Medulla oblongata (tissue), 1 donor: ENCODE measurements around the gene CAB39.

Experiments used
- DNase-seq: peaks from one replicate; pipeline ENCODE4 v3.0.0-alpha.2; 2015; ENCODE audit errors: extremely low spot score

CAB39 gene

DNA sequence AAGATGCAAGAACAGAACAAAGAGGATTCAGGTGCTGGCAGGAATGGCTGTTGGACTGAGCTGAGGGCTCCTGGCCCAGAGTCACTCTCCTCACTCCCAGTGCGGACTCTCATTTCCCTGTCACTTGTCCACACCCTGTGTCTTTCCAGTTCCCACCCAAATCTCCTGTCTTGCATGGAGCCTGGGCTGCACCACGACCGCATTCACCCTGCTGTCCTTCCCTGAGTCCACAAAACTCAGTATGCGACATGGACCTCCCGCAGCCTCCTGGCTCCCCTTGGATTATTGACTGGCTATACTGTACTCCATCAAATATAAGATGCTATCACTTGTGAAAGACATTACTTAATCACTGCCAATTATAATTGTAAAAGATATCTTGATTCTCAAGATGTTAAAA is 149.7 kb downstream of the CAB39 start:
- no peak for DNase-seq

DNA sequence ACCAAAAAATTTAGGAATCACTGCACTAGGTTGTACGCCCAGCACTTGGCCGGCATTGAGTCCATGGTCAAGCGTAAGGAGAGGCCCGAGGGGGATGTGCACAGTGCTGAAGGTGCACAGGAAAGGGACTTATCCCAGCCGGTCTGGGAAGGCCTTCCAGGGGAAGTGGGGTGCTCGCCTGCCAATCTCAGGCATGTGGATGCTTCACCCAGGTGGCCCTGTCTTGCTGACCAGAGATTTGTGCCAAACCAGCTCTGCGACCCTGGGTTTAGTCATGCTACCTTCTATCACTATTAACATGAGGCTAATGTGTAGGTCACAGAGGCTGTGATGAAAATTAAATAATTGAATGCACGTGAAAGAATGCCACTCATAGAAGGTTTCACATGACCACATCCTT is 150.4 kb downstream of the CAB39 start:
- no peak for DNase-seq

DNA sequence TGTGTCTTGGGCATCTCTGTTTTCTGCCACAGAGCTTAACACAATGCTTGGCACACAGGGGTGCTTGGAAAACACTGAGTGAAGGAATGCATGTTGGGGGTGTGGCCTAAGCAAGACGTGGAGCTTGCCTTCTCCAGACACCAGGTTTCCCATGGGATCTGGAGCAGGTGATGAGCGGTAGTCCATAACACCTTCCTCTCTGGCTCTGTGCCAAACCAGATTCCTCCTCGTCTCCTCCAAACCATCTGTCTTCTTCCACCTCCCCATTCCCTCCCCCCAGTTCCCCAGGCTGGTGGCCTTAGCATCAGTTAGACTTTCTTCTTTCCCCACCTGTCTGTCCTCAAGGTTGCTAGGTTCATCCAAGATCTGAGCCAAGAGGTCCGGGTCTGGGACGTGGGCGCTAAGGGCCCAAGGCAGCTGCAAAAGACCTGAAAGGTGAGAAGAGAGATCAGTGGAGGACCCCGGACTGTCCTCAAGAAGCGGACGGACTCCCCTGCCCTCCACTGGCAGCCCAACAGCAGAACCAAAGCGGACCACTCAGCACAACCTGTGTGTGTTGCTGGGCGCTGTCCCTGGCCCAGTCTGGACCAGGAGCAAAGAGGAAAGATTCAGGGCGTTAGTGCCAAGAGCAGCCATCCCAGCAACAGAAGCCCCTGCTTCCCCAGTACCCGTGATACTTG is 150.9 kb downstream of the CAB39 start:
- DNase-seq: no peak

GRCh38 chr2:230864122-230864604 is 151.5 kb downstream of the CAB39 start:
- DNase-seq: no peak

GRCh38 chr2:230864605-230865306 is 152.1 kb downstream of the CAB39 start, which contains the start of gene ITM2C:
TSS of gene ITM2C (plus strand) at chr2:230864942. CDS start at chr2:230865026, 84 bp downstream.
- peak; percentile 60 for DNase-seq

DNA sequence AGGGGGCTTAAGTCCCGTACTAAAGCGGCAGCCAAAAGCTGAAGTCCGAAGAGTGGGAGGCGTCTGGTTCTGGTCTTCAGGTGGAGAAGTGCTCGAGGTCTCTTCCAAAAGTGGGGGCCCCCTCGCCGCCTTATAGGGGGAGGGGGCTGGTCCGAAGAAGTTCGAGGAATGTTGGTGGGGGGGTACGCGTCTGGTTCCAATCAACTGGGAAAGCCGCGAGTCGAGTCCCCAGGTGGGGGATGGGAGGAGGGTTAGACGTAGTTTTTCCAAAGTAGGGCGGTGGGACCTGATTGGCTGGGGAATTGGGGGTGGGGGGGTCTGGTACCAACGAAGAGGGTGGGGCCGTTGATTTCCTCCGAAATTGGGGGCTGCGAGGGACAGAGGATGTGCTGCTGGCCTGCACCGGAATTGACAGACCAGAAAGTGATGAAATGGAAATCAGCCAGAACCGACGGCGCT is 152.7 kb downstream of the CAB39 start:
- peak; percentile 38 for DNase-seq

DNA sequence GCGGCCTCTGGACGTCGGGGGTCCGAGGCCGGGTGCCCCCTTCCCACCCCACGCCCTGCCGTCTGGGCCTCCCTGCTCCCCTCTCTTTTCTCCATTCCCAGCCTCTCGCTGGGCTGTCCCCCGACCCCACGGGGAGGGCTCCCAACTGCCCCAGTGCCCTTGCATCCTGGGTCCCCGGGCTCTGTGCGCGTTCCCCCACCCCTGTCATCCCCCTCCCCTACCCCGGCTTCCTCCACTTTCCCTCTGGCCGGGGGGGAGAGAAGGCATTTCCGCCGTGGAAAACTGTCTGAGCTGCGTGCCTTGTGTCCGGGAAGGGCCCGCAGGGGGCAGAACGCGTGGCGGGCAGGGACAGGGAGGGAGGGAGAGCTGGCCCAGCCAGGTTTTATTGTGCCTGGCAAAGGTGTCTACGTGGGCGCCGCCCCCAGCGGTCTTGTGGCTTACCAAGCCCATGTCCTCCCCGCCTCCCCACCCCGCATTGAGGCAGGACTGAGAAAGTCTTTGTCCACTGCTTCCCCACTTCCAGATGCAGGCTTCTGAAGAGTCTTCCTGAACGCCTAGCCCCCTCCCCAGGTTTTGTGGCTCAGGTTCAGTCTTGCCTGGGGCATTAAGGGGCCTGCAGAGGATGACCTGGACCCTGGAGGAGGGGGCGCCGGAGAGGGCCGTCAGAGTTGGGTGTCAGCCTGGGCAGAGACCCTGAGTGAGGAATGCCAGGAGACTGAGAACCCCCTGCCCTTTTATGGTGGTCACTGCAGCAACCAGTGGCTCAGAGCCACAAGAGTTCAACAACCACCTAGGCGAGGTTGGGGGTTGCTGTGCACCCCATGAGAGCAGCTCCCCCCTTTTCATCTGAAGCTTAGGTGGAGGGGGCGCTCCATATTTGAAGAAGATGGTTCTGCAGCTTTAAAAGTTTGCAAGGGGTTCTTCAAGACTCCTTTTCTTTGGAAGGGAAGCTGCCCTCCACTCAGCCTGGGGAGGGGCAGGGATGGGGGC is 153.4 kb downstream of the CAB39 start:
- DNase-seq: peak; percentile 66

- DNase-seq: peak; percentile 88
Measured at GRCh38 chr2:230866756-230867523, 154.3 kb downstream of the CAB39 start.

DNA sequence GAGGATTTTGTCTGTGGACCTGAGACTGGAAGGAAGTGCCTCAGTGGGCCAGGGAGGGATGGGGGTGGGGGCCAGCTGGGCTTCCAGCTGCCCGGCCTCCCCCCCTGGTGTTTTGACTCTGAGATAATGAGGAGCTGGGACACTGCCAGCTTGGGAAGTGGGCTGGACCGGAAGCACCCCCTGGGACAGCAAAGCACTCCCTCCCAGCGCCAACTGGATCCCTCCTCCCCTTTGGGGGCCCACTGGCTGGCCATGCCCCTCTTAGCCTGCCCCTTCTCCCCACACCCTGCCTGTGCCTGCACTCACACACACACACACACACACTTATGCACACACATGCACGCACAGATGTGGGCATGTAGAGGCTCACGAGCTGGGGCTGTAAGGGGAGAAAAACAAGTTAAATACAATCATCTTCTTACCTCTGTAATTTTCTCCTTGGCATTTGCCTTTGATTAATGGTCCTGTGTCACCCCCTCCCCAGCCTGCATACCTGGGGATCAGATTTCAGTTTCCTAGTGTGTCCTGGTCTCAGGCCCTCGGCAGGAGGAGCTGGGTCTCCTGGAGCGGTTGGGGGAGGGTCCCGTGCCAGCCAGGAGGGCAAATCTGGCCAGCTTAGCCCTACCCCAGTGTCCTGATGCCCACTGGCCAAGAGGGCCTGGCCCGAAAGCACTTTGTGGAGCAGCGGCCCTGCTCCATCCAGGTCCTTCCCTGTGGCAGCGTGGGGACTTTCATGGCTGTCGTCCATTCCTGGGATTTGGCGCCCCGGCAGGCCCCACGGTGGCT is 155.7 kb downstream of the CAB39 start:
- DNase-seq: no peak

DNA sequence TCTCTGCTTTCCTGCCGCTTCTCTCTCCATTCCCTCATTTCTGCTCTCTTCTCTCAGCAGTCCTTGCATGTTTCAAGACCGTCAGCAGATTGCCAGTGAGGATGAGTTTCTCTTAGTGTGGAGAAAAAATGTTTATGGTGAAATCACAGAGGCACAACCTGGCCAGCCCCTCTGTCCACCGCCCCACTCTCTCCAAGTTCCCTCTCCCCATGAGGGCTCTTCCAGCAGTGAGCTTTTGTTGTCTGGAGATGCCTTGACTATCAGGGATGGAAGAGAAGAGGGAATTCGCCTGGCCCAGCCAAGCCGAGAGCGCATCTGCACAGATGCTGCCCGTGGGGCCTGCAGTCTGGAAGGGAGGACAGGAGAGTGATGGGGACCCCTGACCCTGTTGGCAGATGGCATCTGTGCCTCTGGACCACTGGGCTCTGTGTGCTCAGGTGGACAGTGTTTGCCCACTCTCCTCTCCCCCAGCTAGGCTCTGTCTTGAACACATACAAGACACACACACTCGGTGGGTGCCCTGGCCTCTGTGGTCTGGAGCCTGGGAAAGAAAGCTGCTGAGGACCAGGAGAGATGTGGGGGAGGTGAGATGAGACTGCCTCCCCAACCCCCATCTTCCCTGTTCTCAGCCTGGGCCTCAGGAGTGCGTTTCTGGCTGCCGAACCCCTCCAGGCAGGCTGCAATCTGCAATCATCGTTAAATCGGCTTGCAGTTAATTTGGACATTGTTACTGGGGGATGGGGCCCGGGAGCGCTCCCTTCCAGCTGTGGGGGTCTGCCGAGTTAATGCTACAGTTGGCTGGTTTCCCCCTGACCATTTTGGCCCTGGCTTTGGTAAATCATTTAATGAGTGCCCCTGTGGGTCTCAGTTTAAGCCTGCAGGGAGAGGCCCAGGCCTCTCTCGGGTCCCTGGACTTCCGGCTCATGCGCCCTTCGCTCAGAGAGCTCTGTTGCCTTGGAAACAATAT is 156.6 kb downstream of the CAB39 start:
- no peak for DNase-seq

DNA sequence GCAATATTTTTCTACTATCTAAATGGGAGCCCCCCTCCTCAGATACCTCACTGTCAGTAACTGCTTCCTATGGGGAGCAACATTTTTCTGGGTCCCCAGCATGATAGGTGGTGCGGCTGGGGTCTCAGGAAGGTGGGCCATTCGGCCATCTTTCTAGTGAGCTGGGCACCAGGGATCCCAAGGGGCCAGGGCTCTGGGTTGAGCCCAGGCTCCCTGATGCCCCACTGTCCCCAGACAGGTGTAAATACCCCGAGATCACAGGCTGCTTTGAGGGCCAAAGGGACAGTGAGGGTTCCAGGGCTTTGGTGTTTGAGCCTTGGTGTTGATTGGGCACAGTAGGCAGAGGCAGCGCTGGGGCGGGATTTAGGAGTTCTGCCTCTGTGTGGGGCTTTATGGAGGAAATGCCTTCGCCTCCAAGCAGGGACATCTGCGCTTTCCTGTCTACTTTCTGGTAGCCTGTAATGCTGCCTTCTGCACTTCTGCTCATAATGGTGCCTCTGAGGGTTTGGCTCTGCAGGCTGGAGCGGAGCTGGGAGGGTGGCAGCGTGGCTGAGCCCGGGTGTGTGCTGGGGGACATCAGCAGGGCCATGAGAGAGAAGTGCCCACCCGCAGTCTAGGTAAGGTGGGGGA is 157.4 kb downstream of the CAB39 start:
- no peak for DNase-seq
